CD4-positive, CD25-positive, alpha-beta regulatory T cell (primary cell): ENCODE data around the gene HIVEP3. TPM values are rescaled to one million over a fixed set of nuclear protein-coding genes. Genes with fewer than 3 reads are reported as not detected.
A peak's percentile ranks its signal among the peaks of the same experiment; 100 is the strongest.

ENCODE experiments used
- ATAC-seq, 2 donors: fragments of 150-1000 bp; cut with Tn5 transposase; one replicate each; pipeline ENCODE4 v1.10.0; 2021; ENCODE audit warnings: low read depth in 2 of 2, moderate number of reproducible peaks in 2 of 2, moderate library complexity in 1 of 2
- DNase-seq, 3 donors: peaks; one replicate each; pipeline versions ENCODE4 v3.0.0 to v3.0.0-alpha.2; 2012 to 2022; ENCODE audit warnings: mixed read lengths in 1 of 3
- H3K27ac ChIP-seq: one replicate; pipeline ENCODE4 v1.7.0; 2013; ENCODE audit warnings: mild to moderate bottlenecking, low read length; ENCODE audit not compliant: insufficient read depth, poor library complexity, severe bottlenecking
- H3K27me3 ChIP-seq: one replicate; pipeline ENCODE4 v1.7.0; 2013; ENCODE audit warnings: low read length; ENCODE audit not compliant: control insufficient read depth, insufficient read depth
- H3K36me3 ChIP-seq: one replicate; pipeline ENCODE4 v1.7.0; 2013; ENCODE audit warnings: mild to moderate bottlenecking, low read length, moderate library complexity; ENCODE audit not compliant: control insufficient read depth, insufficient read depth
- H3K4me1 ChIP-seq: 2 replicates; pipeline ENCODE4 v1.7.0; 2013; ENCODE audit warnings: mild to moderate bottlenecking, low read length; ENCODE audit not compliant: insufficient read depth, control insufficient read depth, poor library complexity, severe bottlenecking
- H3K4me3 ChIP-seq: one replicate; pipeline ENCODE4 v1.7.0; 2013; ENCODE audit warnings: low read depth, mild to moderate bottlenecking, low read length, moderate library complexity
- H3K9me3 ChIP-seq, 2 experiments: 1 replicate in 1 of 2; 2 replicates in 1 of 2; pipeline ENCODE4 v1.7.0; 2013; ENCODE audit warnings: low read length in 2 of 2, mild to moderate bottlenecking in 1 of 2, moderate library complexity in 1 of 2; ENCODE audit not compliant: control insufficient read depth in 2 of 2
- H3K27ac Mint-ChIP-seq, 3 donors: one replicate each; pipeline ENCODE4 v1.8.0; 2020 to 2022; ENCODE audit warnings: mild to moderate bottlenecking in 3 of 3, mixed read lengths in 3 of 3, moderate library complexity in 2 of 3
- H3K27me3 Mint-ChIP-seq: one replicate; pipeline ENCODE4 v1.8.0; 2022; ENCODE audit warnings: mild to moderate bottlenecking, mixed read lengths
- H3K36me3 Mint-ChIP-seq: one replicate; pipeline ENCODE4 v1.8.0; 2020; ENCODE audit warnings: mixed read lengths
- H3K4me1 Mint-ChIP-seq, 4 donors: one replicate each; pipeline ENCODE4 v1.8.0; 2020 to 2022; ENCODE audit warnings: mixed read lengths in 4 of 4, mild to moderate bottlenecking in 1 of 4
- H3K4me3 Mint-ChIP-seq, 4 donors: one replicate each; pipeline ENCODE4 v1.8.0; 2020 to 2022; ENCODE audit warnings: mild to moderate bottlenecking in 4 of 4, mixed read lengths in 4 of 4, moderate library complexity in 3 of 4
- H3K9me3 Mint-ChIP-seq, 7 donors: one replicate each; pipeline ENCODE4 v1.8.0; 2020 to 2022; ENCODE audit warnings: mixed read lengths in 7 of 7, mild to moderate bottlenecking in 3 of 7, moderate library complexity in 2 of 7
- polyA plus RNA-seq, 4 donors: library from polyadenylated mRNA; unstranded; fragments of 300-500 nt; fragmentation: Illumina TruSeq; gene quantifications; one replicate each; pipeline ENCODE4 v1.2.3, GENCODE V29; 2021
- total RNA-seq: library from RNA; stranded (reverse); gene quantifications from one replicate; pipeline ENCODE4 v1.2.3, GENCODE V29; 2022

HIVEP3 gene
- total and polyA plus RNA-seq, 5 donors from 2014 or later = 3.9 to 17.2 (median 7.5) TPM

GRCh38 chr1:41805771-41806471 lies 112.8 kb downstream of the HIVEP3 start:
- Mint-ChIP-seq H3K36me3 (peaks cover 5% of the 10 kb centered on the region), H3K9me3 (no peaks in the 10 kb centered on the region), H3K4me1 (peaks cover 15 to 94% (median 60%) of the 10 kb centered on the region in 4 donors), H3K27ac (peak overlapping the region; percentile 92 to 96 (median 95)), H3K27me3 (no peaks in the 10 kb centered on the region), H3K4me3 (peak overlapping the region; percentile 48 to 86 (median 72))
- peaks cover 69% of the 10 kb centered on the region for H3K4me1 ChIP-seq
- peak overlapping the region; percentile 51 for H3K4me3 ChIP-seq
- H3K27ac ChIP-seq = peak overlapping the region; percentile 57
- H3K36me3 ChIP-seq = no peaks in the 10 kb centered on the region
- peak; percentile 22 to 57 for ATAC-seq
- DNase-seq = peak in 2 of 3 donors; percentile 22 to 71
- no peaks in the 10 kb centered on the region for H3K9me3 ChIP-seq
- H3K27me3 ChIP-seq = no peaks in the 10 kb centered on the region

DNA sequence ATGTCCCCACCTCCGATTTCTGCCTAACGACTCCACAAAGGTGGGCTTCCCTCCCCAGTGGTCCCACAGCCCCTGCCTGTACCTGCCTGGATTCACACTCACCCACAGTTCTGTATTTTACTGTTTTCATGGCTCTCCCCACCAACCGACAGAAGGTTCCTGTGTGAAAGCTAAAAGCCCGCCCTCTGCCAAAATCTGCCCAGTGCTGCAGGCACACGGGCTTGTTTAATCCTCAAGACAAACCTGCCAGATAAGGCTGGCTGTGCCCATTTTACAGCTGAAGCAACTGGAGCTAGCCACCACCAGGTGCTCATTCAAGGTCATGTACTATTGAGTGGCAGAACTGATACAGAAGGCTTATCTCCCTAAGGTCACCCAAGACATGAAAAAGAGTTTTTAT lies 114.5 kb downstream of the HIVEP3 start:
- H3K36me3 ChIP-seq = no peaks in the 10 kb centered on the region
- no peaks in the 10 kb centered on the region for H3K9me3 ChIP-seq
- ATAC-seq (no peak), DNase-seq (peak in 1 of 3 donors; percentile 62)
- peaks cover 9% of the 10 kb centered on the region for H3K36me3 Mint-ChIP-seq
- no peak overlapping the region for H3K27ac ChIP-seq
- no peaks in the 10 kb centered on the region for H3K9me3 Mint-ChIP-seq
- peaks cover 80% of the 10 kb centered on the region for H3K4me1 ChIP-seq
- peak overlapping the region in 2 of 3 donors; percentile 87 to 96 for H3K27ac Mint-ChIP-seq
- H3K27me3 ChIP-seq = no peaks in the 10 kb centered on the region
- H3K4me1 Mint-ChIP-seq = peaks cover 19 to 95% (median 62%) of the 10 kb centered on the region in 4 donors
- peak overlapping the region in 3 of 4 donors; percentile 19 to 80 (median 67) for H3K4me3 Mint-ChIP-seq
- H3K4me3 ChIP-seq = peak overlapping the region; percentile 10
- no peaks in the 10 kb centered on the region for H3K27me3 Mint-ChIP-seq

GRCh38 chr1:41803656-41804055 lies 115.1 kb downstream of the HIVEP3 start:
- H3K4me3 ChIP-seq = peak overlapping the region; percentile 20
- peaks cover 80% of the 10 kb centered on the region for H3K4me1 ChIP-seq
- peak overlapping the region in 3 of 4 donors; percentile 37 to 80 (median 39) for H3K4me3 Mint-ChIP-seq
- no peaks in the 10 kb centered on the region for H3K9me3 ChIP-seq
- DNase-seq = no peak
- H3K27ac ChIP-seq = peak overlapping the region; percentile 65
- H3K27ac Mint-ChIP-seq = peak overlapping the region; percentile 90 to 97 (median 92)
- H3K36me3 Mint-ChIP-seq = peaks cover 12% of the 10 kb centered on the region
- peaks cover 20 to 92% (median 62%) of the 10 kb centered on the region in 4 donors for H3K4me1 Mint-ChIP-seq
- no peaks in the 10 kb centered on the region for H3K36me3 ChIP-seq
- no peaks in the 10 kb centered on the region for H3K9me3 Mint-ChIP-seq
- H3K27me3 Mint-ChIP-seq = no peaks in the 10 kb centered on the region
- no peak for ATAC-seq
- H3K27me3 ChIP-seq = no peaks in the 10 kb centered on the region

DNA sequence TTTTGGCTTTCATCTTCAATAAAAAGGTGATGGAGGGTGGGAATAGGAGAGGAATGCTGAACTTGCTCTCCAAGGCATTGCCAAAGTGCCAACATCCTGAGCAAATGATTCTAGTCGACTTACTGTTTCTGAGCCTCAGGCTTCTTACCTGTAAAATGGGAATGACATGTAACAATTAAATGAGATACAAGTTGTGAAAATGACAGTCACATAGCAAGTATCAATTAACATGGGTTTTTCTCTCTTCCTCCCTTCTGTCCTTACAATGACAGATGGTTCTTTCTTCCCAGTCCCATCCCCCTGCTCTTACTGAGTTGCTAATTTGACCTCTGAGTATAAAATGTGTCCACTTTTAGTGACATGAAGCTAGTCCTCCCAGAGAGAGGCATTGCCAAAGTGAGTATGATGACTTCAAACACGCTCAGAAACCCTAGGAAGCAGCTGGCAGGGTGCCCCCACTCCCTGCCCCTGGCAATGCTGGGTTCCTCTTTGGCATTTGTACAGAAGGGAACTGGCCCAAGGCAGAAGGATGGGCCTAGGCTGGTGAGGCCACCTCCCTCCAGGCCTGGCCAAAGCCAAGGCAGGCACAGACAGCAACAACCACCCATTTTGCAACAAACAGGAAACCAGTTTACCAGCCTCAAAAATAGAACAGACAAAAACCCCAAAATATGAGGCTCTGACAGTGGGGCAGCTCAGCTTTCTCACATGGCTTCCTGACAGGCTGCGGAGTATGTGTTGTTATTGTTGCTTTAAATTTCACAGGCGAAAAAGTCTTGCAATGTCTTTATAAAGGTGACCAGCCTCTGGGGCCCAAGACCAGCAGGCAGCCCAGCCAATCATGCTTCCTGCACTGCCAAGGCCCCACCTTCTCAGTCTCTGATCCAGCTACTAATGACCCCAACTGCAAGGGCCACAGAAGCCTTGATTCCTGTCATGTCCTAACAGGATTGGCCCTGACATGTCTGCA lies 115.9 kb downstream of the HIVEP3 start:
- ATAC-seq = peak; percentile 51 to 67
- peak overlapping the region; percentile 90 to 97 (median 92) for H3K27ac Mint-ChIP-seq
- no peaks in the 10 kb centered on the region for H3K36me3 ChIP-seq
- no peaks in the 10 kb centered on the region for H3K9me3 Mint-ChIP-seq
- no peaks in the 10 kb centered on the region for H3K27me3 Mint-ChIP-seq
- peaks cover 12% of the 10 kb centered on the region for H3K36me3 Mint-ChIP-seq
- H3K4me1 Mint-ChIP-seq = peaks cover 20 to 86% (median 58%) of the 10 kb centered on the region in 4 donors
- peaks cover 80% of the 10 kb centered on the region for H3K4me1 ChIP-seq
- DNase-seq = peak in 2 of 3 donors; percentile 49 to 77
- H3K27ac ChIP-seq = peak overlapping the region; percentile 65
- H3K4me3 ChIP-seq = peak overlapping the region; percentile 20
- peak overlapping the region; percentile 37 to 80 (median 56) for H3K4me3 Mint-ChIP-seq
- H3K27me3 ChIP-seq = no peaks in the 10 kb centered on the region
- no peaks in the 10 kb centered on the region for H3K9me3 ChIP-seq

GRCh38 chr1:41800311-41800829 lies 118.4 kb downstream of the HIVEP3 start:
- H3K4me1 ChIP-seq = peaks cover 57% of the 10 kb centered on the region
- no peaks in the 10 kb centered on the region for H3K9me3 ChIP-seq
- H3K36me3 ChIP-seq = no peaks in the 10 kb centered on the region
- no peaks in the 10 kb centered on the region for H3K27me3 ChIP-seq
- Mint-ChIP-seq H3K4me3 (peak overlapping the region in 1 of 4 donors; percentile 1), H3K9me3 (peaks cover 0 to 2% (median 0%) of the 10 kb centered on the region in 7 donors), H3K4me1 (peaks cover 20 to 61% (median 37%) of the 10 kb centered on the region in 4 donors), H3K27ac (peak overlapping the region in 2 of 3 donors; percentile 52 to 73), H3K36me3 (peaks cover 12% of the 10 kb centered on the region), H3K27me3 (no peaks in the 10 kb centered on the region)
- ATAC-seq (no peak), DNase-seq (no peak)
- H3K4me3 ChIP-seq = no peak overlapping the region
- no peak overlapping the region for H3K27ac ChIP-seq

DNA sequence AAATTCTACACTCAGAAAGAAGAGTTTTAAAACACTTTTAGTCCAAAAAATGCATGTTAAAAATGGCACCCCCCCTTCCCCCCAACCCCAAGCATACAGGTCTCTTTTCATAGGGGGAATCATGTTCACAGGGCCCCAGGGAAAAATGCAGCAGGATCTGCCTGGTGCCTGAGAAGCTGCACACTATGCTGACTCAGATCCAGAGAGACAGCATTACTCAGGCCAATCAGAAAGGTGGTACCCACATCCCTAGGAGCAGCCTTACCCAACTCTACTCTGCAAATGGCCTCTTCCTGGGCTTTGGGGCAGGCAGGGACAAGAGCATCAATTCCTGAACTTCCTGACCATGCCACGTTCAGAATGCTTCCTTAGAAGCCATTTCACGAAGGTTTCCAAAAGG lies 119.0 kb downstream of the HIVEP3 start:
- no peaks in the 10 kb centered on the region for H3K27me3 ChIP-seq
- H3K27ac ChIP-seq = no peak overlapping the region
- no peaks in the 10 kb centered on the region for H3K36me3 ChIP-seq
- no peak overlapping the region for H3K4me3 ChIP-seq
- ATAC-seq (no peak), DNase-seq (peak in 1 of 3 donors; percentile 45)
- peak overlapping the region; percentile 10 to 73 (median 44) for H3K27ac Mint-ChIP-seq
- peaks cover 20 to 55% (median 33%) of the 10 kb centered on the region in 4 donors for H3K4me1 Mint-ChIP-seq
- H3K9me3 Mint-ChIP-seq = peaks cover 0 to 2% (median 0%) of the 10 kb centered on the region in 7 donors
- no peaks in the 10 kb centered on the region for H3K9me3 ChIP-seq
- peaks cover 51% of the 10 kb centered on the region for H3K4me1 ChIP-seq
- H3K4me3 Mint-ChIP-seq = no peak overlapping the region
- H3K27me3 Mint-ChIP-seq = no peaks in the 10 kb centered on the region
- H3K36me3 Mint-ChIP-seq = peaks cover 12% of the 10 kb centered on the region

GRCh38 chr1:41799205-41799604 lies 119.5 kb downstream of the HIVEP3 start:
- Histone ChIP-seq H3K27me3 (no peaks in the 10 kb centered on the region), H3K4me1 (peaks cover 46% of the 10 kb centered on the region), H3K9me3 (no peaks in the 10 kb centered on the region), H3K4me3 (no peak overlapping the region), H3K27ac (no peak overlapping the region), H3K36me3 (no peaks in the 10 kb centered on the region)
- ATAC-seq (no peak), DNase-seq (no peak)
- peaks cover 0 to 2% (median 0%) of the 10 kb centered on the region in 7 donors for H3K9me3 Mint-ChIP-seq
- H3K4me3 Mint-ChIP-seq = no peak overlapping the region
- peak overlapping the region; percentile 10 to 73 (median 44) for H3K27ac Mint-ChIP-seq
- H3K27me3 Mint-ChIP-seq = no peaks in the 10 kb centered on the region
- peaks cover 15 to 50% (median 28%) of the 10 kb centered on the region in 4 donors for H3K4me1 Mint-ChIP-seq
- peaks cover 12% of the 10 kb centered on the region for H3K36me3 Mint-ChIP-seq
